Endothelial cell of umbilical vein (primary cell): ENCODE results near the gene LPP. TPM values are rescaled to one million over a fixed set of nuclear protein-coding genes. Genes with fewer than 3 reads are reported as not detected.

ENCODE experiments used
- BruUV-seq: library from RNA; stranded (reverse); fragments of 400-500 nt; replicated peaks from 2 replicates; lab custom pipeline; 2021; lab: Mats Ljungman, UMichigan
- CTCF ChIA-PET: fragments of 300-600, 350-600 bp; sonication (Branson Sonifier 250); formaldehyde crosslinking; loops from one replicate; lab custom pipeline; 2021; ENCODE audit warnings: antibody characterized with exemption, inconsistent platforms; lab: Charles Lee
- POLR2A ChIA-PET: fragments of 300-600, 350-600 bp; sonication (Branson Sonifier 250); formaldehyde crosslinking; loops from one replicate; lab custom pipeline; 2021; ENCODE audit warnings: antibody characterized with exemption, inconsistent platforms; lab: Charles Lee
- DNase-seq: peaks from one replicate; pipeline ENCODE4 v3.0.0-alpha.2; 2011; ENCODE audit warnings: low read depth, low spot score
- FAIRE-seq: peaks from 2 replicates; lab custom pipeline; 2011; peaks lifted over from hg19 to GRCh38; lab: Jason Lieb, UNC
- H2AFZ ChIP-seq: 2 replicates; pipeline ENCODE4 v1.6.0; 2012; ENCODE audit warnings: low read depth, low read length, control low read depth, inconsistent platforms
- H3K27ac ChIP-seq: 2 replicates; pipeline ENCODE4 v1.5.1; 2011; ENCODE audit warnings: low read depth, mild to moderate bottlenecking, control low read depth, low read length, moderate library complexity; ENCODE audit not compliant: insufficient read depth
- H3K27me3 ChIP-seq, 2 experiments: 2 replicates each; pipeline versions ENCODE4 v1.6.0 to v1.6.1; 2011; ENCODE audit warnings: low read length in 2 of 2, mixed read lengths in 1 of 2; ENCODE audit not compliant: control insufficient read depth in 2 of 2, insufficient read depth in 2 of 2
- H3K36me3 ChIP-seq, 2 experiments: 2 replicates in 1 of 2; 3 replicates in 1 of 2; pipeline ENCODE4 v1.5.1; 2011; ENCODE audit warnings: low read length in 2 of 2, mild to moderate bottlenecking in 1 of 2, moderate library complexity in 1 of 2; ENCODE audit not compliant: control insufficient read depth in 2 of 2, insufficient read depth in 2 of 2; ENCODE audit errors: extremely low read depth in 1 of 2
- H3K4me1 ChIP-seq: 3 replicates; pipeline ENCODE4 v1.5.1; 2011; ENCODE audit warnings: mild to moderate bottlenecking, low read length; ENCODE audit not compliant: control insufficient read depth, insufficient read depth; ENCODE audit errors: extremely low read depth
- H3K4me2 ChIP-seq: 2 replicates; pipeline ENCODE4 v1.6.1; 2011; ENCODE audit warnings: low read length, control low read depth, mixed read lengths; ENCODE audit not compliant: insufficient read depth
- H3K4me3 ChIP-seq, 3 experiments: fragments of 200-600 bp in 1 of 3; sonication (generic), shearing (Covaris generic) in 1 of 3; replicated peaks in 1 of 3; 2 replicates each; pipeline ENCODE4 v1.5.1; 2011 to 2016; ENCODE audit warnings: control low read depth in 3 of 3, low read length in 3 of 3, mild to moderate bottlenecking in 2 of 3, inconsistent platforms in 1 of 3, low read depth in 1 of 3, moderate library complexity in 1 of 3; ENCODE audit not compliant: insufficient read depth in 1 of 3
- H3K79me2 ChIP-seq: 2 replicates; pipeline ENCODE4 v1.6.0; 2012; ENCODE audit warnings: low read length, inconsistent platforms; ENCODE audit not compliant: control insufficient read depth, insufficient read depth
- H3K9ac ChIP-seq: replicated peaks from 2 replicates; pipeline ENCODE3; 2011; ENCODE audit warnings: low read length, control low read depth; ENCODE audit not compliant: insufficient read depth; ENCODE audit errors: extremely low read depth
- H3K9me1 ChIP-seq: replicated peaks from 3 replicates; pipeline ENCODE4 v1.6.0; 2011; ENCODE audit warnings: mild to moderate bottlenecking, low read length; ENCODE audit not compliant: control insufficient read depth, insufficient read depth; ENCODE audit errors: extremely low read depth
- H3K9me3 ChIP-seq: replicated peaks from 2 replicates; pipeline ENCODE4 v1.5.1; 2012; ENCODE audit warnings: low read length, inconsistent platforms; ENCODE audit not compliant: control insufficient read depth, insufficient read depth
- H4K20me1 ChIP-seq: replicated peaks from 2 replicates; pipeline ENCODE3; 2011; ENCODE audit warnings: mild to moderate bottlenecking, low read length; ENCODE audit not compliant: control insufficient read depth, insufficient read depth; ENCODE audit errors: extremely low read depth
- CTCF ChIP-seq, 2 donors: IDR thresholded peaks; 1 replicate in 1 of 2; 2 replicates in 1 of 2; pipeline ENCODE4 v1.5.1; 2011; ENCODE audit warnings: low read length in 2 of 2, mild to moderate bottlenecking in 2 of 2, moderate library complexity in 2 of 2, control low read depth in 1 of 2, inconsistent platforms in 1 of 2, low read depth in 1 of 2; ENCODE audit not compliant: insufficient read depth in 1 of 2; ENCODE audit errors: extremely low read depth in 1 of 2
- EZH2 ChIP-seq: IDR thresholded peaks from 2 replicates; pipeline ENCODE4 v1.6.1; 2012; ENCODE audit warnings: borderline replicate concordance, low read depth, mild to moderate bottlenecking, moderate library complexity, low read length, inconsistent platforms; ENCODE audit not compliant: severe bottlenecking
- FOS ChIP-seq: IDR thresholded peaks from 2 replicates; pipeline ENCODE4 v1.6.1; 2011; ENCODE audit warnings: mild to moderate bottlenecking, low read length, moderate library complexity, borderline replicate concordance; ENCODE audit not compliant: insufficient read depth
- GATA2 ChIP-seq: IDR thresholded peaks from 2 replicates; pipeline ENCODE4 v1.7.0; 2011; ENCODE audit warnings: low read depth, mild to moderate bottlenecking, moderate library complexity, mixed read lengths, low read length; ENCODE audit not compliant: insufficient read length, insufficient read depth
- JUN ChIP-seq: IDR thresholded peaks from 2 replicates; pipeline ENCODE4 v1.6.1; 2011; ENCODE audit warnings: borderline replicate concordance, low read depth; ENCODE audit not compliant: insufficient read length, insufficient read depth
- MAX ChIP-seq: IDR thresholded peaks from 2 replicates; pipeline ENCODE4 v1.6.1; 2011; ENCODE audit not compliant: insufficient read depth, insufficient read length
- MYC ChIP-seq: IDR thresholded peaks from one replicate; pipeline ENCODE4 v1.6.1; 2011; ENCODE audit warnings: mild to moderate bottlenecking, low read depth, low read length
- POLR2A ChIP-seq: IDR thresholded peaks from 2 replicates; pipeline ENCODE4 v1.6.1; 2012; ENCODE audit warnings: low read depth, mild to moderate bottlenecking, control low read depth, low read length
- POLR2AphosphoS5 ChIP-seq: IDR thresholded peaks from 2 replicates; pipeline ENCODE4 v1.6.1; 2012; ENCODE audit warnings: low read depth, mild to moderate bottlenecking, control low read depth, low read length, moderate library complexity; ENCODE audit not compliant: insufficient read depth
- dilution Hi-C: fragments of 300-500 bp; cut with MboI; formaldehyde crosslinking; loops from one replicate; pipeline ENCODE4 v1.15.0; 2019; ENCODE audit warnings: low sequenced_read_pairs; ENCODE audit not compliant: extremely low pct_ligation_motif_present
- intact Hi-C: fragments of 100-400 bp; cut with micrococcal nuclease; formaldehyde crosslinking; loops from one replicate; pipeline ENCODE4 v1.10.0; 2022
- polyA plus RNA-seq, 4 experiments: library from polyadenylated mRNA; depleted of rRNA in 3 of 4; stranded (reverse) in 3 of 4; unstranded in 1 of 4; fragments of >200 nt; gene quantifications; 2 replicates each; pipeline versions ENCODE4 v1.2.1 to v1.2.3, GENCODE V29; 2011 to 2012; ENCODE audit warnings: missing spikeins in 1 of 4
- total RNA-seq: library from RNA; stranded (reverse); gene quantifications from 2 replicates; pipeline ENCODE4 v1.2.3, GENCODE V29; 2021

The LPP gene
- total and polyA plus RNA-seq, 2 donors (not counting 3 experiments of a cell fraction or from before 2014, with no cell fraction given): 16.9 to 153 TPM

- dilution Hi-C loops (no loop called here), intact Hi-C loops (loop anchor here (10.0 kb wide), 1 partner anchor 705 kb away; no protein-coding TSS in a partner anchor)
- H4K20me1 ChIP-seq: no peaks in the 10 kb centered on the region
- POLR2A ChIA-PET: no interaction called here
- BruUV-seq: no TSS peak
- no peak overlapping the region for H3K9ac ChIP-seq
- no peaks in the 10 kb centered on the region for H3K36me3 ChIP-seq
- no peaks in the 10 kb centered on the region for H3K4me1 ChIP-seq
- no peak for TF ChIP-seq CTCF (IDR thresholded peaks at IDR 0.05; ENCODE audit: extremely low read depth in 1 of 2, insufficient read depth in 1 of 2, low read depth in 1 of 2, low read length in 2 of 2)
- TF ChIP-seq FOS: no peak
- no peak for TF ChIP-seq EZH2
- no peak for TF ChIP-seq GATA2
- no peak for TF ChIP-seq POLR2A
- no peak for TF ChIP-seq MAX
- TF ChIP-seq MYC: no peak
- TF ChIP-seq JUN: no peak
- TF ChIP-seq POLR2AphosphoS5: no peak
- H3K27me3 ChIP-seq: no peaks in the 10 kb centered on the region
- H3K79me2 ChIP-seq: no peaks in the 10 kb centered on the region
- no peak overlapping the region for H3K27ac ChIP-seq
- FAIRE-seq: no peak
- H3K9me3 ChIP-seq: no peaks in the 10 kb centered on the region
- H3K4me3 ChIP-seq: no peak overlapping the region
- no peak for DNase-seq
- H2AFZ ChIP-seq: no peak overlapping the region
- H3K4me2 ChIP-seq: no peak overlapping the region
- H3K9me1 ChIP-seq: no peaks in the 10 kb centered on the region
- CTCF ChIA-PET: no interaction called here
These were observed 586.1 kb downstream of the LPP start for GRCh38 chr3:188740010-188740409.
